K562 (cell line): ENCODE results near the gene CCN5. TPM values are rescaled to one million over a fixed set of nuclear protein-coding genes. Genes with fewer than 3 reads are reported as not detected.

Source experiments
- CLOCK ChIP-seq: fragments of 250-450 bp; sonication (Bioruptor Pico); IDR thresholded peaks from 2 replicates; pipeline ENCODE4 v1.4.0; 2020; ENCODE audit warnings: mild to moderate bottlenecking, moderate library complexity, borderline replicate concordance
- CREM ChIP-seq: IDR thresholded peaks from 2 replicates; pipeline ENCODE4 v1.6.1; 2014; ENCODE audit warnings: antibody characterized with exemption, low read depth
- EHMT2 ChIP-seq: fragments of 450-650 bp; IDR thresholded peaks from 2 replicates; pipeline ENCODE4 v1.6.1; 2018; ENCODE audit warnings: antibody characterized with exemption
- MGA ChIP-seq: fragments of 450-650 bp; IDR thresholded peaks from 2 replicates; pipeline ENCODE4 v1.6.1; 2016; ENCODE audit warnings: mild to moderate bottlenecking, moderate library complexity
- REST ChIP-seq, 2 experiments: fragments of 450-650 bp; formaldehyde crosslinking in 1 of 2; IDR thresholded peaks; 2 replicates each; pipeline versions ENCODE4 v1.4.0 to v1.6.1; 2014 to 2020; ENCODE audit warnings: mild to moderate bottlenecking in 2 of 2, borderline replicate concordance in 1 of 2, low read depth in 1 of 2
- polyA plus RNA-seq, 8 experiments: library from polyadenylated mRNA; depleted of rRNA in 4 of 8; stranded (reverse) in 5 of 8; unstranded in 3 of 8; fragments of >200 nt; fragmentation: Nextera tagmentation in 2 of 8; fragmentation: Illumina TruSeq in 1 of 8; extraction: Ambion mirVana in 2 of 8; extraction: Trizol in 1 of 8; gene quantifications; 2 replicates each; pipeline versions ENCODE4 v1.2.1 to v1.2.3, GENCODE V29; 2011 to 2014; ENCODE audit warnings: inconsistent platforms in 1 of 8, missing spikeins in 1 of 8
- total RNA-seq, 7 experiments: library from RNA; depleted of rRNA in 6 of 7; stranded (reverse); fragments of >200 nt in 6 of 7; fragmentation: Illumina TruSeq in 2 of 7; extraction: Trizol in 2 of 7; gene quantifications; 2 replicates each; pipeline versions ENCODE4 v1.2.1 to v1.2.3, GENCODE V29; 2011 to 2021; ENCODE audit warnings: low replicate concordance in 1 of 7

CCN5 gene
- total and polyA plus RNA-seq, 9 of the 15 experiments (the other 6 are each of a cell fraction or from before 2014, with no cell fraction given): not detected

- TF ChIP-seq REST (IDR thresholded peaks at IDR 0.05; ENCODE audit: borderline replicate concordance): peak; percentile 99
- peak; percentile 94 for TF ChIP-seq REST (CRISPR knock-in tag; IDR thresholded peaks at IDR 0.05; ENCODE audit: low read depth)
- peak; percentile 98 for TF ChIP-seq EHMT2
- TF ChIP-seq CLOCK: no peak
- TF ChIP-seq CREM: peak; percentile 53
- no peak for TF ChIP-seq MGA
Measured at GRCh38 chr20:44776980-44777379, 61.8 kb downstream of the CCN5 start (continued).
